Neuronal stem cell (in vitro differentiated cells): ENCODE data around the gene TM4SF1.

Source experiments
- DNase-seq: peaks from one replicate; pipeline ENCODE4 v3.0.0-alpha.2; 2013; ENCODE audit warnings: low spot score
- H2AFZ ChIP-seq: one replicate; pipeline ENCODE4 v1.6.1; 2013; ENCODE audit warnings: mild to moderate bottlenecking, low read length, inconsistent platforms
- H2AK5ac ChIP-seq: 2 replicates; pipeline ENCODE4 v1.6.1; 2013; ENCODE audit warnings: low read depth, mild to moderate bottlenecking, inconsistent platforms, low read length, moderate library complexity, mixed read lengths
- H2BK120ac ChIP-seq: 2 replicates; pipeline ENCODE4 v1.6.1; 2013; ENCODE audit warnings: low read depth, mild to moderate bottlenecking, inconsistent platforms, low read length, moderate library complexity, mixed read lengths
- H2BK12ac ChIP-seq: one replicate; pipeline ENCODE4 v1.6.1; 2013; ENCODE audit warnings: low read length, inconsistent platforms
- H2BK15ac ChIP-seq: 2 replicates; pipeline ENCODE4 v1.6.1; 2013; ENCODE audit warnings: mild to moderate bottlenecking, low read length, inconsistent platforms, mixed read lengths
- H2BK5ac ChIP-seq: one replicate; pipeline ENCODE4 v1.6.1; 2013; ENCODE audit warnings: inconsistent platforms, mild to moderate bottlenecking, low read length, moderate library complexity
- H3K14ac ChIP-seq: one replicate; pipeline ENCODE4 v1.6.1; 2013; ENCODE audit warnings: low read length, inconsistent platforms
- H3K18ac ChIP-seq: 2 replicates; pipeline ENCODE4 v1.6.1; 2013; ENCODE audit warnings: low read length, inconsistent platforms
- H3K23ac ChIP-seq: 2 replicates; pipeline ENCODE4 v1.6.1; 2013; ENCODE audit warnings: low read depth, mild to moderate bottlenecking, mixed read lengths, low read length, inconsistent platforms; ENCODE audit not compliant: poor library complexity
- H3K27ac ChIP-seq: replicated peaks from 3 replicates; pipeline ENCODE4 v1.5.1; 2013; ENCODE audit warnings: low read length, inconsistent platforms
- H3K27me3 ChIP-seq, 3 experiments: 2 replicates each; pipeline ENCODE4 v1.6.1; 2013; ENCODE audit warnings: low read length in 3 of 3, mild to moderate bottlenecking in 2 of 3, inconsistent platforms in 1 of 3, low read depth in 1 of 3, mixed read lengths in 1 of 3, moderate library complexity in 1 of 3; ENCODE audit not compliant: control insufficient read depth in 3 of 3, insufficient read depth in 3 of 3
- H3K36me3 ChIP-seq, 2 donors: replicated peaks in 1 of 2; 2 replicates each; pipeline ENCODE4 v1.6.1; 2013; ENCODE audit warnings: low read length in 2 of 2; ENCODE audit not compliant: control insufficient read depth in 2 of 2, insufficient read depth in 2 of 2
- H3K4ac ChIP-seq: 2 replicates; pipeline ENCODE4 v1.6.1; 2013; ENCODE audit warnings: inconsistent platforms, mild to moderate bottlenecking, low read length, moderate library complexity
- H3K4me1 ChIP-seq, 2 donors: 1 replicate in 1 of 2; 2 replicates in 1 of 2; pipeline ENCODE4 v1.6.1; 2013; ENCODE audit warnings: low read length in 2 of 2, low read depth in 1 of 2; ENCODE audit not compliant: control insufficient read depth in 2 of 2, insufficient read depth in 1 of 2
- H3K4me2 ChIP-seq: one replicate; pipeline ENCODE4 v1.6.1; 2013; ENCODE audit warnings: mild to moderate bottlenecking, low read length, inconsistent platforms; ENCODE audit not compliant: insufficient read depth, poor library complexity, severe bottlenecking
- H3K4me3 ChIP-seq, 2 donors: 2 replicates each; pipeline ENCODE4 v1.5.1; 2013; ENCODE audit warnings: low read length in 2 of 2, mild to moderate bottlenecking in 2 of 2, inconsistent platforms in 1 of 2, moderate library complexity in 1 of 2
- H3K79me1 ChIP-seq: one replicate; pipeline ENCODE4 v1.6.1; 2013; ENCODE audit warnings: low read depth, mild to moderate bottlenecking, inconsistent platforms, low read length, moderate library complexity
- H3K9ac ChIP-seq: one replicate; pipeline ENCODE4 v1.6.1; 2013; ENCODE audit warnings: mild to moderate bottlenecking, low read depth, low read length, inconsistent platforms; ENCODE audit not compliant: poor library complexity
- H3K9me3 ChIP-seq, 2 donors: replicated peaks in 1 of 2; 2 replicates each; pipeline versions ENCODE3 to v1.6.1; 2013; ENCODE audit warnings: low read length in 2 of 2, mild to moderate bottlenecking in 2 of 2, inconsistent platforms in 1 of 2, low read depth in 1 of 2, mixed read lengths in 1 of 2, moderate library complexity in 1 of 2; ENCODE audit not compliant: control insufficient read depth in 2 of 2, insufficient read depth in 1 of 2
- H4K8ac ChIP-seq: one replicate; pipeline ENCODE4 v1.6.1; 2013; ENCODE audit warnings: low read depth, mild to moderate bottlenecking, inconsistent platforms, low read length, moderate library complexity
- H4K91ac ChIP-seq: one replicate; pipeline ENCODE4 v1.6.1; 2013; ENCODE audit warnings: low read length, low read depth, mild to moderate bottlenecking, inconsistent platforms; ENCODE audit not compliant: poor library complexity
- WGBS, 2 donors: extraction: QIAGEN DNeasy Blood & Tissue Kit; methylation state at CpG; one replicate each; pipeline ENCODE4 v1.1.7; 2013; ENCODE audit warnings: missing lambda C conversion rate in 2 of 2, mixed read lengths in 1 of 2; ENCODE audit not compliant: insufficient read length in 2 of 2, insufficient replicate concordance in 1 of 2; ENCODE audit errors: extremely low coverage in 2 of 2; 5-methylcytosine and 5-hydroxymethylcytosine counted together

The TM4SF1 gene

GRCh38 chr3:149419816-149420215 lies 42.4 kb upstream of the TM4SF1 start:
- Histone ChIP-seq H3K4me1 (no peaks in the 10 kb centered on the region), H3K27ac (no peak overlapping the region), H3K9me3 (no peaks in the 10 kb centered on the region), H4K91ac (no peak overlapping the region), H2AFZ (no peak overlapping the region), H3K4ac (no peak overlapping the region), H3K23ac (no peak overlapping the region), H3K14ac (no peak overlapping the region), H3K18ac (no peak overlapping the region), H3K4me2 (no peak overlapping the region), H4K8ac (no peak overlapping the region), H3K9ac (no peak overlapping the region), H2AK5ac (no peak overlapping the region), H3K4me3 (no peak overlapping the region), H3K36me3 (no peaks in the 10 kb centered on the region), H3K79me1 (no peaks in the 10 kb centered on the region), H2BK12ac (no peak overlapping the region), H2BK5ac (no peak overlapping the region), H2BK120ac (no peak overlapping the region), H3K27me3 (no peaks in the 10 kb centered on the region), H2BK15ac (no peak overlapping the region)
- WGBS, 2 donors, result no CpG with 5 or more reads among the region's 4 CpGs
- no peak for DNase-seq

GRCh38 chr3:149417727-149418126 lies 40.3 kb upstream of the TM4SF1 start:
- Histone ChIP-seq H3K14ac (no peak overlapping the region), H2AFZ (no peak overlapping the region), H3K36me3 (no peaks in the 10 kb centered on the region), H2BK5ac (no peak overlapping the region), H3K27me3 (no peaks in the 10 kb centered on the region), H3K79me1 (no peaks in the 10 kb centered on the region), H2BK15ac (no peak overlapping the region), H3K4me3 (no peak overlapping the region), H4K91ac (no peak overlapping the region), H3K4me2 (no peak overlapping the region), H3K9me3 (no peaks in the 10 kb centered on the region), H3K18ac (no peak overlapping the region), H3K23ac (no peak overlapping the region), H3K4ac (no peak overlapping the region), H3K27ac (no peak overlapping the region), H2BK120ac (no peak overlapping the region), H2AK5ac (no peak overlapping the region), H3K9ac (no peak overlapping the region), H2BK12ac (no peak overlapping the region), H3K4me1 (no peaks in the 10 kb centered on the region), H4K8ac (no peak overlapping the region)
- DNase-seq, result no peak
- WGBS, 2 donors, result no CpG with 5 or more reads among the region's 2 CpGs

- Histone ChIP-seq H2BK12ac (no peak overlapping the region), H2BK120ac (no peak overlapping the region), H2BK15ac (no peak overlapping the region), H3K9ac (no peak overlapping the region), H3K18ac (no peak overlapping the region), H3K4ac (no peak overlapping the region), H3K4me2 (no peak overlapping the region), H2AK5ac (no peak overlapping the region), H3K23ac (no peak overlapping the region), H3K27me3 (no peaks in the 10 kb centered on the region), H2BK5ac (no peak overlapping the region), H3K4me3 (no peak overlapping the region), H3K27ac (no peak overlapping the region), H3K14ac (no peak overlapping the region), H3K9me3 (no peaks in the 10 kb centered on the region), H3K4me1 (no peaks in the 10 kb centered on the region), H4K91ac (no peak overlapping the region), H3K36me3 (no peaks in the 10 kb centered on the region), H3K79me1 (no peaks in the 10 kb centered on the region), H2AFZ (no peak overlapping the region), H4K8ac (no peak overlapping the region)
- no peak for DNase-seq
- 100% methylated on average over 1 of the region's 3 CpGs; no CpG with 5 or more reads in 1 of the 2 donors for WGBS, 2 donors
Observed at GRCh38 chr3:149417174-149417573, 39.7 kb upstream of the TM4SF1 start.

- H2BK5ac ChIP-seq, result no peak overlapping the region
- H2BK12ac ChIP-seq, result no peak overlapping the region
- no peaks in the 10 kb centered on the region for H3K9me3 ChIP-seq
- no peak overlapping the region for H2BK15ac ChIP-seq
- no peaks in the 10 kb centered on the region for H3K36me3 ChIP-seq
- no peak overlapping the region for H3K14ac ChIP-seq
- H3K27me3 ChIP-seq, result no peaks in the 10 kb centered on the region
- H3K4ac ChIP-seq, result no peak overlapping the region
- no peaks in the 10 kb centered on the region for H3K79me1 ChIP-seq
- no peak overlapping the region for H2AK5ac ChIP-seq
- DNase-seq, result no peak
- WGBS, 2 donors, result no CpG with 5 or more reads among the region's 2 CpGs
- no peak overlapping the region for H3K4me3 ChIP-seq
- H3K18ac ChIP-seq, result no peak overlapping the region
- H3K4me2 ChIP-seq, result no peak overlapping the region
- no peak overlapping the region for H3K23ac ChIP-seq
- no peak overlapping the region for H3K27ac ChIP-seq
- H3K4me1 ChIP-seq, result no peaks in the 10 kb centered on the region
- no peak overlapping the region for H4K91ac ChIP-seq
- H2AFZ ChIP-seq, result no peak overlapping the region
- H2BK120ac ChIP-seq, result no peak overlapping the region
- no peak overlapping the region for H4K8ac ChIP-seq
- no peak overlapping the region for H3K9ac ChIP-seq
Observed at GRCh38 chr3:149415484-149415883, 38.0 kb upstream of the TM4SF1 start.
